ENCODE measurements around the gene P4HA2. TPM values are rescaled to one million over a fixed set of nuclear protein-coding genes. Genes with fewer than 3 reads are reported as not detected.

The P4HA2 gene
- total and polyA plus RNA-seq, 9 of the 15 experiments (the other 6 are each of a cell fraction or from before 2014, with no cell fraction given) = 9.6 to 50.0 (median 12.7) TPM

DNA sequence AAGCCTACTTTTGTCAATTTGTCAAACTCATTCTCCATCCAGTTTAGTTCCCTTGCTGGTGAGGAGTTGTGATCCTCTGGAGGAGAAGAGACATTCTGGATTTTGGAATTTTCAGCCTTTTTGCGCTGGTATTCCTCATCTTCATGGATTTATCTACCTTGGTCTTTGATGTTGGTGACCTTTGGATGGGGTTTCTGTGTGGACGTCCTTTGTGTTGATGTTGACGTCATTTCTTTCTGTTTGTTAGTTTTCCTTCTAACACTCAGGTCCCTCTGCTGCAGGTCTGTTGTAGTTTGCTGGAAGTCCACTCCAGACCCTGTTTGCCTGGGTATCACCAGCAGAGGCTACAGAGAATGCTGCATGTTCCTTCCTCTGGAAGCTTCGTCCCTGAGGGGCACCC is 71.2 kb downstream of the P4HA2 start:
- no peaks in the 10 kb centered on the region for H3K9me1 ChIP-seq (ENCODE audit: control insufficient read depth, insufficient read depth, low read length)
- no peak overlapping the region for H3K4me3 ChIP-seq
- in situ Hi-C loops (cut with MboI) = no loop called here
- DNase-seq (ENCODE audit: extremely low read depth in 1 of 4, low spot score in 3 of 4) (no peak), FAIRE-seq (no peak), ATAC-seq (no peak)
- H3K27me3 ChIP-seq (ENCODE audit: control insufficient read depth in 2 of 2, insufficient read depth in 2 of 2, low read length in 2 of 2) = no peaks in the 10 kb centered on the region
- no peak overlapping the region for H3K9ac ChIP-seq (ENCODE audit: insufficient read depth in 1 of 2, low read depth in 2 of 2, low read length in 2 of 2)
- H3K9me3 ChIP-seq (replicated peaks; ENCODE audit: control insufficient read depth, insufficient read depth, low read depth, low read length) = peaks cover 9% of the 10 kb centered on the region
- no peaks in the 10 kb centered on the region for H3K4me1 ChIP-seq (replicated peaks in 1 of 2; ENCODE audit: control insufficient read depth in 2 of 2, insufficient read depth in 2 of 2, low read length in 2 of 2)
- intact Hi-C loops (cut with micrococcal nuclease) = no loop called here
- no peaks in the 10 kb centered on the region for H3K79me2 ChIP-seq (ENCODE audit: control insufficient read depth, insufficient read depth, low read length)
- 78% methylated on average over 3 of the region's 4 CpGs for whole genome bisulfite sequencing (ENCODE audit: insufficient coverage, low coverage, missing lambda C conversion rate)
- BruUV-seq (replicated peaks) = no TSS peak
- H3K27ac ChIP-seq (ENCODE audit: extremely low read depth, low read depth, low read length) = no peak overlapping the region
- H2AFZ ChIP-seq (ENCODE audit: low read depth, low read length) = no peak overlapping the region
- ChIA-PET POLR2A (no interaction called here), CTCF (ENCODE audit: low intra/inter-chr PET ratio) (no interaction called here)
- H3K36me3 ChIP-seq (ENCODE audit: control insufficient read depth, insufficient read depth, low read length) = peaks cover 2% of the 10 kb centered on the region; the same call in 1 of the 3 replicates
- no peak overlapping the region for H3K4me2 ChIP-seq (ENCODE audit: insufficient read depth, low read length)
- no peaks in the 10 kb centered on the region for H4K20me1 ChIP-seq (replicated peaks; ENCODE audit: control insufficient read depth, insufficient read depth, low read length)
- TF ChIP-seq, protein P1, sequence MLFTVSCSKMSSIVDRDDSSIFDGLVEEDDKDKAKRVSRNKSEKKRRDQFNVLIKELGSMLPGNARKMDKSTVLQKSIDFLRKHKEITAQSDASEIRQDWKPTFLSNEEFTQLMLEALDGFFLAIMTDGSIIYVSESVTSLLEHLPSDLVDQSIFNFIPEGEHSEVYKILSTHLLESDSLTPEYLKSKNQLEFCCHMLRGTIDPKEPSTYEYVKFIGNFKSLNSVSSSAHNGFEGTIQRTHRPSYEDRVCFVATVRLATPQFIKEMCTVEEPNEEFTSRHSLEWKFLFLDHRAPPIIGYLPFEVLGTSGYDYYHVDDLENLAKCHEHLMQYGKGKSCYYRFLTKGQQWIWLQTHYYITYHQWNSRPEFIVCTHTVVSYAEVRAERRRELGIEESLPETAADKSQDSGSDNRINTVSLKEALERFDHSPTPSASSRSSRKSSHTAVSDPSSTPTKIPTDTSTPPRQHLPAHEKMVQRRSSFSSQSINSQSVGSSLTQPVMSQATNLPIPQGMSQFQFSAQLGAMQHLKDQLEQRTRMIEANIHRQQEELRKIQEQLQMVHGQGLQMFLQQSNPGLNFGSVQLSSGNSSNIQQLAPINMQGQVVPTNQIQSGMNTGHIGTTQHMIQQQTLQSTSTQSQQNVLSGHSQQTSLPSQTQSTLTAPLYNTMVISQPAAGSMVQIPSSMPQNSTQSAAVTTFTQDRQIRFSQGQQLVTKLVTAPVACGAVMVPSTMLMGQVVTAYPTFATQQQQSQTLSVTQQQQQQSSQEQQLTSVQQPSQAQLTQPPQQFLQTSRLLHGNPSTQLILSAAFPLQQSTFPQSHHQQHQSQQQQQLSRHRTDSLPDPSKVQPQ (CRISPR knock-in tag; IDR thresholded peaks at IDR 0.05; ENCODE audit: borderline replicate concordance) = no peak
- TF ChIP-seq KDM4B (IDR thresholded peaks at IDR 0.05; ENCODE audit: borderline replicate concordance in 2 of 2, low read depth in 1 of 2) (no peak), HNRNPLL (IDR thresholded peaks at IDR 0.05; ENCODE audit: low read depth, low read length, poor library complexity, severe bottlenecking) (no peak), ATF7 (IDR thresholded peaks at IDR 0.05) (no peak)
- TF ChIP-seq, protein P2, sequence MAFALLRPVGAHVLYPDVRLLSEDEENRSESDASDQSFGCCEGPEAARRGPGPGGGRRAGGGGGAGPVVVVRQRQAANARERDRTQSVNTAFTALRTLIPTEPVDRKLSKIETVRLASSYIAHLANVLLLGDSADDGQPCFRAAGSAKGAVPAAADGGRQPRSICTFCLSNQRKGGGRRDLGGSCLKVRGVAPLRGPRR (CRISPR knock-in tag; IDR thresholded peaks at IDR 0.05) = no peak

Measured in K562 (cell line).